Thyroid gland (tissue), 4 donors: ENCODE results near the gene ATP2A1.

Experiments
- CTCF ChIP-seq, 6 experiments: fragments of 200-600 bp in 3 of 6; fragments of 450-650 bp in 3 of 6; sonication (generic) in 3 of 6; IDR thresholded peaks; one replicate each; pipeline ENCODE4 v1.5.1; 2016 to 2019; ENCODE audit warnings: antibody characterized with exemption in 6 of 6, mild to moderate bottlenecking in 2 of 6, inconsistent platforms in 1 of 6, moderate library complexity in 1 of 6
- POLR2A ChIP-seq, 2 donors: fragments of 450-650 bp; IDR thresholded peaks; one replicate each; pipeline ENCODE4 v1.6.1; 2017; ENCODE audit warnings: antibody characterized with exemption in 2 of 2, mild to moderate bottlenecking in 2 of 2, moderate library complexity in 1 of 2

GRCh38 chr16:28886945-28887344 is 8.7 kb downstream of the ATP2A1 start:
- TF ChIP-seq CTCF (IDR thresholded peaks at IDR 0.05) (no peak), POLR2A (IDR thresholded peaks at IDR 0.05) (no peak)
